ENCODE results near the gene ARNT2.

The ARNT2 gene

GRCh38 chr15:80479191-80479590 is 75.0 kb downstream of the ARNT2 start:
- FAIRE-seq (no peak), DNase-seq (ENCODE audit: insufficient read length, low spot score) (no peak)
- no peak for TF ChIP-seq POU2F2 (IDR thresholded peaks at IDR 0.05; ENCODE audit: low read depth, low read length)
- TF ChIP-seq TAF1 (IDR thresholded peaks at IDR 0.05; ENCODE audit: low read depth, low read length), result no peak
- no peak for TF ChIP-seq SPI1 (IDR thresholded peaks at IDR 0.05; ENCODE audit: low read depth, low read length)
- no peak for TF ChIP-seq POLR2A (IDR thresholded peaks at IDR 0.05; ENCODE audit: low read depth, low read length)
- TF ChIP-seq PAX5 (IDR thresholded peaks at IDR 0.05; ENCODE audit: insufficient read depth, low read length, severe bottlenecking), result no peak
- no peak for TF ChIP-seq POLR2AphosphoS5 (IDR thresholded peaks at IDR 0.05; ENCODE audit: low read depth, low read length)

GRCh38 chr15:80480171-80480811 is 76.1 kb downstream of the ARNT2 start:
- TF ChIP-seq TAF1 (IDR thresholded peaks at IDR 0.05; ENCODE audit: low read depth, low read length) (no peak), PAX5 (IDR thresholded peaks at IDR 0.05; ENCODE audit: insufficient read depth, low read length, severe bottlenecking) (no peak), SPI1 (IDR thresholded peaks at IDR 0.05; ENCODE audit: low read depth, low read length) (no peak), POU2F2 (IDR thresholded peaks at IDR 0.05; ENCODE audit: low read depth, low read length) (no peak), POLR2A (IDR thresholded peaks at IDR 0.05; ENCODE audit: low read depth, low read length) (no peak), POLR2AphosphoS5 (IDR thresholded peaks at IDR 0.05; ENCODE audit: low read depth, low read length) (no peak)
- DNase-seq (ENCODE audit: insufficient read length, low spot score), result no peak
- FAIRE-seq, result no peak

- TF ChIP-seq POLR2A (IDR thresholded peaks at IDR 0.05; ENCODE audit: low read depth, low read length) (no peak), SPI1 (IDR thresholded peaks at IDR 0.05; ENCODE audit: low read depth, low read length) (no peak), TAF1 (IDR thresholded peaks at IDR 0.05; ENCODE audit: low read depth, low read length) (no peak), POU2F2 (IDR thresholded peaks at IDR 0.05; ENCODE audit: low read depth, low read length) (no peak), POLR2AphosphoS5 (IDR thresholded peaks at IDR 0.05; ENCODE audit: low read depth, low read length) (no peak), PAX5 (IDR thresholded peaks at IDR 0.05; ENCODE audit: insufficient read depth, low read length, severe bottlenecking) (no peak)
- no peak for FAIRE-seq
- DNase-seq (ENCODE audit: insufficient read length, low spot score), result no peak
Observed at GRCh38 chr15:80480909-80481308, 76.7 kb downstream of the ARNT2 start.

- no peak for DNase-seq (ENCODE audit: insufficient read length, low spot score)
- no peak for FAIRE-seq
- TF ChIP-seq PAX5 (IDR thresholded peaks at IDR 0.05; ENCODE audit: insufficient read depth, low read length, severe bottlenecking) (no peak), SPI1 (IDR thresholded peaks at IDR 0.05; ENCODE audit: low read depth, low read length) (no peak), POLR2AphosphoS5 (IDR thresholded peaks at IDR 0.05; ENCODE audit: low read depth, low read length) (no peak), TAF1 (IDR thresholded peaks at IDR 0.05; ENCODE audit: low read depth, low read length) (no peak), POU2F2 (IDR thresholded peaks at IDR 0.05; ENCODE audit: low read depth, low read length) (no peak)
Observed at GRCh38 chr15:80482696-80483095, 78.5 kb downstream of the ARNT2 start.

GRCh38 chr15:80483725-80484161 is 79.6 kb downstream of the ARNT2 start:
- DNase-seq (ENCODE audit: insufficient read length, low spot score), result no peak
- FAIRE-seq, result no peak
- TF ChIP-seq POU2F2 (IDR thresholded peaks at IDR 0.05; ENCODE audit: low read depth, low read length), result no peak
- TF ChIP-seq SPI1 (IDR thresholded peaks at IDR 0.05; ENCODE audit: low read depth, low read length), result no peak
- TF ChIP-seq TAF1 (IDR thresholded peaks at IDR 0.05; ENCODE audit: low read depth, low read length), result no peak

GRCh38 chr15:80484333-80484864 is 80.2 kb downstream of the ARNT2 start:
- TF ChIP-seq POLR2AphosphoS5 (IDR thresholded peaks at IDR 0.05; ENCODE audit: low read depth, low read length) (no peak), PAX5 (IDR thresholded peaks at IDR 0.05; ENCODE audit: insufficient read depth, low read length, severe bottlenecking) (no peak), TAF1 (IDR thresholded peaks at IDR 0.05; ENCODE audit: low read depth, low read length) (no peak), SPI1 (IDR thresholded peaks at IDR 0.05; ENCODE audit: low read depth, low read length) (no peak), POLR2A (IDR thresholded peaks at IDR 0.05; ENCODE audit: low read depth, low read length) (no peak), POU2F2 (IDR thresholded peaks at IDR 0.05; ENCODE audit: low read depth, low read length) (no peak)
- no peak for FAIRE-seq
- DNase-seq (ENCODE audit: insufficient read length, low spot score), result no peak

- TF ChIP-seq SPI1 (IDR thresholded peaks at IDR 0.05; ENCODE audit: low read depth, low read length) (no peak), PAX5 (IDR thresholded peaks at IDR 0.05; ENCODE audit: insufficient read depth, low read length, severe bottlenecking) (no peak), POLR2AphosphoS5 (IDR thresholded peaks at IDR 0.05; ENCODE audit: low read depth, low read length) (no peak), POLR2A (IDR thresholded peaks at IDR 0.05; ENCODE audit: low read depth, low read length) (no peak), POU2F2 (IDR thresholded peaks at IDR 0.05; ENCODE audit: low read depth, low read length) (no peak)
- DNase-seq (ENCODE audit: insufficient read length, low spot score) (no peak), FAIRE-seq (no peak)
Observed at GRCh38 chr15:80485370-80486164, 81.4 kb downstream of the ARNT2 start.

- DNase-seq (ENCODE audit: insufficient read length, low spot score) (no peak), FAIRE-seq (no peak)
- no peak for TF ChIP-seq POU2F2 (IDR thresholded peaks at IDR 0.05; ENCODE audit: low read depth, low read length)
- no peak for TF ChIP-seq POLR2A (IDR thresholded peaks at IDR 0.05; ENCODE audit: low read depth, low read length)
- TF ChIP-seq TAF1 (IDR thresholded peaks at IDR 0.05; ENCODE audit: low read depth, low read length), result no peak
- no peak for TF ChIP-seq POLR2AphosphoS5 (IDR thresholded peaks at IDR 0.05; ENCODE audit: low read depth, low read length)
Observed at GRCh38 chr15:80487839-80488390, 83.7 kb downstream of the ARNT2 start.

- DNase-seq (ENCODE audit: insufficient read length, low spot score) (no peak), FAIRE-seq (no peak)
- TF ChIP-seq POU2F2 (IDR thresholded peaks at IDR 0.05; ENCODE audit: low read depth, low read length) (no peak), TAF1 (IDR thresholded peaks at IDR 0.05; ENCODE audit: low read depth, low read length) (no peak), PAX5 (IDR thresholded peaks at IDR 0.05; ENCODE audit: insufficient read depth, low read length, severe bottlenecking) (no peak), POLR2AphosphoS5 (IDR thresholded peaks at IDR 0.05; ENCODE audit: low read depth, low read length) (no peak), POLR2A (IDR thresholded peaks at IDR 0.05; ENCODE audit: low read depth, low read length) (no peak), SPI1 (IDR thresholded peaks at IDR 0.05; ENCODE audit: low read depth, low read length) (no peak)
Observed at GRCh38 chr15:80489030-80489594, 84.9 kb downstream of the ARNT2 start.
